Stimulated activated CD8-positive, alpha-beta memory T cell treated with anti-CD3 and anti-CD28 coated beads, Interleukin-15, amount 100 ng/mL, for 48 hours (primary cell): ENCODE results near the gene SVOP.
"Not testable (repeated sequence)": the region's sequence is repeated elsewhere in the genome, so short reads cannot be mapped to it uniquely, and the experiment has no call there.

Experiments
- DNase-seq, 2 donors: peaks; one replicate each; pipeline ENCODE4 v3.0.0-alpha.2; 2020; ENCODE audit warnings: low read depth in 2 of 2

The SVOP gene

GRCh38 chr12:108888031-108888430 is 132.8 kb downstream of the SVOP start:
- DNase-seq = no peak

GRCh38 chr12:108886873-108887629 is 133.8 kb downstream of the SVOP start:
- DNase-seq = no peak

- DNase-seq = peak; percentile 33 to 37
Observed at GRCh38 chr12:108884116-108885012, 136.5 kb downstream of the SVOP start.

GRCh38 chr12:108881953-108882352 is 138.9 kb downstream of the SVOP start:
- no peak for DNase-seq

GRCh38 chr12:108879615-108880254 is 141.1 kb downstream of the SVOP start, which contains the start of gene DAO:
Gene DAO (plus strand): TSS chr12:108880092. CDS start chr12:108885007, 4,915 bp downstream.
- no peak for DNase-seq

GRCh38 chr12:108876550-108876949 is 144.3 kb downstream of the SVOP start:
- no peak for DNase-seq

GRCh38 chr12:108875682-108876361 is 145.0 kb downstream of the SVOP start:
- DNase-seq = no peak

GRCh38 chr12:108875280-108875679 is 145.6 kb downstream of the SVOP start:
- no peak for DNase-seq

- no peak for DNase-seq
Observed at GRCh38 chr12:108868781-108869180, 152.1 kb downstream of the SVOP start.

- not testable (repeated sequence) for DNase-seq
Observed at GRCh38 chr12:108866083-108866482, 154.8 kb downstream of the SVOP start.

GRCh38 chr12:108865169-108865568 is 155.7 kb downstream of the SVOP start:
- no peak for DNase-seq

GRCh38 chr12:108862588-108862959 is 158.3 kb downstream of the SVOP start:
- DNase-seq = no peak

- DNase-seq = no peak
Observed at GRCh38 chr12:108861878-108862587, 158.8 kb downstream of the SVOP start.

GRCh38 chr12:108860443-108860842 is 160.4 kb downstream of the SVOP start:
- DNase-seq = no peak

- DNase-seq = no peak
Observed at GRCh38 chr12:108859923-108860291, 161.0 kb downstream of the SVOP start.

- DNase-seq = not testable (repeated sequence)
Observed at GRCh38 chr12:108859141-108859922, 161.5 kb downstream of the SVOP start.

- DNase-seq = no peak
Observed at GRCh38 chr12:108858311-108859074, 162.4 kb downstream of the SVOP start.
